Stomach smooth muscle (tissue), 2 donors: ENCODE measurements around the gene MGP.

Experiments used
- H3K27ac ChIP-seq: one replicate; pipeline ENCODE4 v1.7.0; 2013; ENCODE audit warnings: mild to moderate bottlenecking, low read length, inconsistent platforms
- H3K27me3 ChIP-seq, 2 donors: one replicate each; pipeline ENCODE4 v1.7.0; 2013; ENCODE audit warnings: low read length in 2 of 2; ENCODE audit not compliant: insufficient read depth in 2 of 2, control insufficient read depth in 1 of 2
- H3K36me3 ChIP-seq, 2 donors: one replicate each; pipeline ENCODE4 v1.7.0; 2013; ENCODE audit warnings: low read length in 2 of 2; ENCODE audit not compliant: control insufficient read depth in 2 of 2, insufficient read depth in 2 of 2
- H3K4me1 ChIP-seq: one replicate; pipeline ENCODE4 v1.7.0; 2013; ENCODE audit warnings: low read length; ENCODE audit not compliant: control insufficient read depth, insufficient read depth
- H3K4me3 ChIP-seq, 2 donors: one replicate each; pipeline ENCODE4 v1.7.0; 2013; ENCODE audit warnings: low read length in 2 of 2
- H3K9ac ChIP-seq, 2 donors: one replicate each; pipeline ENCODE4 v1.7.0; 2013; ENCODE audit warnings: low read length in 2 of 2, mild to moderate bottlenecking in 1 of 2
- H3K9me3 ChIP-seq, 2 donors: one replicate each; pipeline ENCODE4 v1.7.0; 2013; ENCODE audit warnings: low read length in 2 of 2; ENCODE audit not compliant: control insufficient read depth in 2 of 2
- donor health status: healthy.
- donor health status: Pancreatic carcinoma.

MGP gene

GRCh38 chr12:14860490-14860889 lies 25.2 kb downstream of the MGP start:
- no peaks in the 10 kb centered on the region for H3K27me3 ChIP-seq
- no peaks in the 10 kb centered on the region for H3K36me3 ChIP-seq
- H3K9ac ChIP-seq, result no peak overlapping the region
- no peaks in the 10 kb centered on the region for H3K4me1 ChIP-seq
- no peak overlapping the region for H3K27ac ChIP-seq
- peaks cover 0 to 4% of the 10 kb centered on the region in 2 donors for H3K9me3 ChIP-seq
- no peak overlapping the region for H3K4me3 ChIP-seq

DNA sequence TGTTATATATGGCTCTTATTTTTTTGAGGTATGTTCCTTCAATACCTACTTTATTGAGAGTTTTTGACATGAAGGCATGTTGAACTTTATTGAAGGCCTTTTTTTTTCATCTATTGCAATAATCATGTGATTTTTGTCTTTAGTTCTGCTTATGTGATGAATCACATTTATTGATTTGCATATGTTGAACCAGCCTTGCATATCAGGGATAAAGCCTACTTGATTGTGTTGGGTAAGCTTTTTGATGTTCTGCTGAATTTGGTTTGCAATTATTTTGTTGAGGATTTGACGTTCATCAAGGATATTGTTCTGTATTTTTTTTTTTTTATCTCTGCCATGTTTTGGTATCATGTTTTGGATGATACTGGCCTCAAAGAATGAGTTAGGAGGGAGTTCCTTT lies 27.1 kb downstream of the MGP start:
- Histone ChIP-seq H3K27ac (no peak overlapping the region), H3K27me3 (no peaks in the 10 kb centered on the region), H3K9me3 (peaks cover 0 to 4% of the 10 kb centered on the region in 2 donors), H3K9ac (no peak overlapping the region), H3K4me3 (no peak overlapping the region), H3K4me1 (no peaks in the 10 kb centered on the region), H3K36me3 (no peaks in the 10 kb centered on the region)

GRCh38 chr12:14854586-14855183 lies 31.0 kb downstream of the MGP start:
- no peak overlapping the region for H3K27ac ChIP-seq

DNA sequence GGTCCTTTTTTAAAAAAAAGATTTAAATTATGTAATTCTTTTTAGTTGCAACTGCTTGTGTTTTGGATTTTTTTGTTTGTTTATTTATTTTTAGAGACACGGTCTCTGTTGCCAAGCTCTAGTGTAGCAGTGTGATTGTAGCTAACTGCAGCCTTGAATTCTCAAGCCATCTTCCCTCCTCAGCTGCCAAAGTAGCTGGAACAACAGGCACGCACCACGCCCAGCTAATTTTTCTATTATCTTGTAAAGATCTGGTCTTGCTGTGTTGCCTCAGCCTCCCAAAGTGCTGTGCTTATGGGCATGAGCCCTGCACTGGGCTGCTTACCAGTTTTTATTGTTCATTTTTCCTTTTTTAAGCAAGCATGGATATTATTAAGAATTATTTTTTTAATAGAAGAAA lies 31.7 kb downstream of the MGP start:
- no peaks in the 10 kb centered on the region for H3K36me3 ChIP-seq
- H3K4me1 ChIP-seq, result no peaks in the 10 kb centered on the region
- H3K27ac ChIP-seq, result no peak overlapping the region
- H3K27me3 ChIP-seq, result no peaks in the 10 kb centered on the region
- H3K4me3 ChIP-seq, result no peak overlapping the region
- H3K9me3 ChIP-seq, result no peaks in the 10 kb centered on the region
- H3K9ac ChIP-seq, result no peak overlapping the region

More at GRCh38 chr12:14854586-14855183, 31.0 kb downstream of the MGP start:
- Histone ChIP-seq H3K4me3 (no peak overlapping the region), H3K9ac (no peak overlapping the region), H3K9me3 (no peaks in the 10 kb centered on the region), H3K27me3 (no peaks in the 10 kb centered on the region), H3K36me3 (no peaks in the 10 kb centered on the region), H3K4me1 (no peaks in the 10 kb centered on the region)

DNA sequence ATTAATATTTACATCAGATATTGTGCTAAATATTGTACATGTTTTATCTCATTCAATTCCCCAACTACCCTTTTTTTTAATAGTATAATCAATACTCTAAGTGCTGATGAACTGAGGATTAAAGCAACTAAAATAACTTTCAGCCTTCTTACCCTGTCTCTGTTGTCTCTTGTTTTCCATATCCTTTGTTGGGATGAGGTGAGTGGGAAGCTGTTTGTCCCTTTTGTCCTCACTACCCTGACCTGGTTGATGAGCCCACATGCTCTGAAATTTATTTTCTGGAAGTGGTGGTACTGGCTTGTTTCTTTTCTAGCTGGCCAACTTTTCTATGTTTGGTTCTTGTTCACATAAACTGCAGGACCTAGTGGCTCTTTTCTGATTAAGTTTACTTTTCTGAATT lies 32.8 kb downstream of the MGP start:
- Histone ChIP-seq H3K27ac (no peak overlapping the region), H3K27me3 (no peaks in the 10 kb centered on the region), H3K9me3 (no peaks in the 10 kb centered on the region), H3K9ac (no peak overlapping the region), H3K36me3 (no peaks in the 10 kb centered on the region), H3K4me1 (no peaks in the 10 kb centered on the region), H3K4me3 (no peak overlapping the region)

DNA sequence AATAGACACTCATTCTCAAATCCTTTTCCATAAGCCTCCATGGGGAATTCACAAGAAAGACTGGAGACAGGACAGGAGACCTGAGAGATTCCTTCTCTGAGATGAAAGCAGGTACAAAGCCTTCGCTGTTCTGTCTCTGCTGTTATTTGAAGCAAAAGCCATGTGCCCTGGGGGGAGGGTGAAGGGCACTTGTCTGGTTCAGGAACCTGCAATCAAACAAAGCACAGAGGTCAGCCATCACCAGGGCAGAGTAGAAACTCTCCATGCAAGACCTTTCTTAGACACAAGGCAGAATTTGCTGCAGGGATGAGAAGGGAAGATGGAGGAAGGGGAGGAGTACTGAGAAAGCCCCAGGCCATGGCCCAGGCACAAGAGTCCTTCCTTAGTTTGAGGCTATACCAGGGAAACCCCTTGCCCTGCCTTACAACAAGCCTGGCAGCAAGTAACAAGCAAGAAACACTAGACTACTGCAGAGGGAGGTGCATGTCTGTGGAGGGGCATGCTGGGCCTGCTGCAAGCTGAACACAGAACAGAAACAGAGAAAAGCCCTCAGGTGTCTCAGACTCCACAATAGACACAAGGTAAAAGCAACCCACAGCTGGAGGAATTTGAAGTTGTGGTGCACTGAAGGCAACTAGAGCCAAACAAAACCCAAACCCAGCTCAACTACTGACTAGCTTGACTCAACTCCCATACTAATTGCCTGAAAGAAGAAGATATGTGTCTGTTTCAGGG lies 34.6 kb downstream of the MGP start:
- Histone ChIP-seq H3K9ac (no peak overlapping the region), H3K4me1 (no peaks in the 10 kb centered on the region), H3K27me3 (no peaks in the 10 kb centered on the region), H3K27ac (no peak overlapping the region), H3K36me3 (no peaks in the 10 kb centered on the region), H3K4me3 (no peak overlapping the region), H3K9me3 (no peaks in the 10 kb centered on the region)

GRCh38 chr12:14849661-14850060 lies 36.0 kb downstream of the MGP start:
- H3K27ac ChIP-seq, result no peak overlapping the region
- no peaks in the 10 kb centered on the region for H3K9me3 ChIP-seq
- no peak overlapping the region for H3K9ac ChIP-seq
- no peak overlapping the region for H3K4me3 ChIP-seq
- H3K27me3 ChIP-seq, result no peaks in the 10 kb centered on the region
- no peaks in the 10 kb centered on the region for H3K4me1 ChIP-seq
- H3K36me3 ChIP-seq, result no peaks in the 10 kb centered on the region

DNA sequence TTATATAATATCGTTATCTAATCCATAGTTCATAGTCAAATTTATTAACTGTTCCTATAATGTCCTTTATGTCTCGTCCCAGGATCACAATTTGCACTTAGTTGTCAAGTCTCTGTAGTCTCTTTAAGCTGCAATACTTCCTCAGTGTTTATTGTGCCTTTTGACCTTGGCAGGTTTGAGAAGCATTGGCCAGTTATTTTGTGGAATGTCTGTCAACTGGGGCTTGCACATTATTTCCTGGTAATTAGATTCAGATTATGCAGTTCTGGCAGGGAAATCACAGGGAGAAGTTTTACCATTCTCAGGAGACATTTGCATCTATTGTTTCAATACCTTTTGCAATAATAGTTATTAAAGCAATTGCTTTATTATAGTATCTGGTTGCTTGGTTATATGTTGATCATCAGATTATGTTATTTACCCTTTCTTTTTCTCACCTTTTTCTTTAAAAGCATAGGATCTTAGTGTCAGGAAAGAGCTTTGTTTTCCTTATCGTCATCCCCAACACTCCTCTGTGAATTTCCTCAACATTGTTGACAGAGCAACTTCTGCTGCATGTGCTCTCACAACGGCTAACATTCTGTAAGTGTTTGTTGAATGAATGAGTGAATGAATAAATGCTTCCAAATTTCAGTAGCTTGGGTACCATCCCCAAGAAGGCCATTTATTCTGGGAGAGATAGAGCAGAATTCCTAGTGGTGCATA lies 38.6 kb downstream of the MGP start:
- no peaks in the 10 kb centered on the region for H3K4me1 ChIP-seq
- no peak overlapping the region for H3K4me3 ChIP-seq
- no peaks in the 10 kb centered on the region for H3K27me3 ChIP-seq
- H3K9me3 ChIP-seq, result no peaks in the 10 kb centered on the region
- no peaks in the 10 kb centered on the region for H3K36me3 ChIP-seq
- no peak overlapping the region for H3K27ac ChIP-seq
- H3K9ac ChIP-seq, result no peak overlapping the region

DNA sequence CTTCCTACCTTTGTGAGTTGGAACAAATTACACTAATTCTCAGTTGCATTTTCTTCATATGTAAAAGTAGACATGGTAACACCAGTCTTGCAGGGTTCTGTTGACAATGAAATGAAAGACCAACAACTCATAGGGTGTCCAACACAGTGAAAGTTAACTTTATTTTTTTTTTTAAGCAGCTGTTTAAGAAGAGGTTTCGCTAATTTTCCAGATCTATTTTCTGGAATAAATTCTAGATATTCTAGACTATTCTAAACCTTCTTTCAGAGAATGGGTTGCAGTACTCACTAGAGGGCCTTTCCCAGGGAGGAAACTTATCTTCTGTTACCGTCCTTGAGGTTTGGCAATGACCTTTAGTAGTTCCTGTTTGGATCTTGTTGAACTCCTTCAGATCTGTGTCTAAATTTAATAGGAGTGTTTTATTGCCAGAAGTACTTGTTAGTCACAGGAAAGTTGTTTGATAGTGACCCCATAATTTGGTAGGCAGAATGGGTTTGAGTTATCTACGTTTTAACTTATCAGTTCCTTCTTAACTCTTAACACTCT lies 39.5 kb downstream of the MGP start:
- peaks cover 5% of the 10 kb centered on the region for H3K4me1 ChIP-seq
- H3K27ac ChIP-seq, result no peak overlapping the region
- no peak overlapping the region for H3K9ac ChIP-seq
- H3K36me3 ChIP-seq, result no peaks in the 10 kb centered on the region
- no peaks in the 10 kb centered on the region for H3K9me3 ChIP-seq
- no peak overlapping the region for H3K4me3 ChIP-seq
- no peaks in the 10 kb centered on the region for H3K27me3 ChIP-seq

GRCh38 chr12:14845350-14845750 lies 40.3 kb downstream of the MGP start:
- no peak overlapping the region for H3K9ac ChIP-seq
- no peaks in the 10 kb centered on the region for H3K36me3 ChIP-seq
- H3K27me3 ChIP-seq, result no peaks in the 10 kb centered on the region
- no peak overlapping the region for H3K4me3 ChIP-seq
- no peaks in the 10 kb centered on the region for H3K9me3 ChIP-seq
- H3K27ac ChIP-seq, result no peak overlapping the region
- H3K4me1 ChIP-seq, result peaks cover 5% of the 10 kb centered on the region
